ENCODE data around the gene CDC42BPG. TPM values are rescaled to one million over a fixed set of nuclear protein-coding genes. Genes with fewer than 3 reads are reported as not detected.

CDC42BPG gene
- total RNA-seq, 1 experiment from 2014 or later: 14.5 TPM

DNA sequence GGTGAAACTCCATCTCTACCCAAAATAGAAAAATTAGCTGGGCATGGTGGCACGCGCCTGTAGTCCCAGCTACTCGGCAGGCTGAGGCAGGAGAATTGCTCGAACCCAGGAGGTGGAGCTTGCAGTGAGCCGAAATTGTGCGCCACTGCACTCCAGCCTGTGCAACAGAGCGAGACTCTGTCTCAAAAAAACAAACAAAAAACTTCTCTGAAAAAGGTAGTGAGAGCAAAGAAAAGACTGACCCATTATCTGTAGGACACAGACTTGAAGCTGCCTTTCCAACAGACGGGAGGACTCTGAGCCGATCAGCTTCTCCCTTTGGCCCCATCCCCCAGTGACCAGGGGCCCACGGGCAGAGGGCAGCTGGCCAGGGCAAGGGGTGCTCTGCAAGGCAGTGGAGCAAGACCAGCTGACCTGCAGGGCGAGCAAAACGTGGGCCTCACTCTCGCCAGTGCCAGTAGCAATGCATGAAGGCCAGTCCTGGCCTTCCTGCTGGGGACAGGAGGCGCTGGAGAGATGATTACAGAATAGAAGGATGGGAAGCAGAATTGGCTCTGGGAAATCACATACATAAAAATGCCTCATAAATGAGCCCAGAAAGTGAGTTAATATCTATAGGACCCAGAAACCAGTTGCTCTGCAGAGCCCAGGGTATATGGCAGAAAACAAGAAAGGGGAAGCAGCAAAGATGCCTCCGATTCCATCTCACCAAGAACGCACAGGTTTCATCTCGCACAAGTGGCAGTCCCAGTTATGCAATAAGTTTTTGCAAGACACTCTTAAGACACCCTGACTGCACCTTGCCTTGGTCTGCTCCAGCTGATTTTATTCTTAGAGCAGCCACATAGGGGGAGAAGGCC lies 31.1 kb upstream of the CDC42BPG start:
- peaks cover 85% of the 10 kb centered on the region for H3K79me2 ChIP-seq (ENCODE audit: low read length)
- no TSS peak for BruUV-seq (replicated peaks)
- H3K36me3 ChIP-seq (ENCODE audit: low read depth, low read length): peaks cover 35% of the 10 kb centered on the region
- peaks cover 52% of the 10 kb centered on the region for H3K4me1 ChIP-seq (ENCODE audit: insufficient read depth, low read length)
- peak; percentile 52 for TF ChIP-seq CTCF (conservative IDR thresholded peaks at IDR 0.05; ENCODE audit: low read depth, low read length)
- TF ChIP-seq EZH2 (IDR thresholded peaks at IDR 0.05; ENCODE audit: low read length, unreplicated experiment): no peak
- ATAC-seq (no peak), DNase-seq (no peak)
- peaks cover under 1% of the 10 kb centered on the region for H3F3A ChIP-seq (ENCODE audit: low read length, unreplicated experiment)
- no peaks in the 10 kb centered on the region for H3K27me3 ChIP-seq (ENCODE audit: low read length)
- H3K27ac ChIP-seq (ENCODE audit: low read length): no peak overlapping the region
- H3K4me2 ChIP-seq (ENCODE audit: low read length): peak overlapping the region; percentile 87
- peak overlapping the region; percentile 78 for H3K4me3 ChIP-seq (ENCODE audit: low read length)
- H3K9me2 ChIP-seq (replicated peaks; ENCODE audit: low read length): no peaks in the 10 kb centered on the region
- no peak overlapping the region for H2AFZ ChIP-seq (ENCODE audit: low read length)
- peaks cover 53% of the 10 kb centered on the region for H4K20me1 ChIP-seq (ENCODE audit: low read length)
- POLR2A ChIA-PET (ENCODE audit: unreplicated experiment): no interaction called here
- CTCF ChIA-PET: interaction anchor here (0.9 to 1.0 kb wide), 2 partner anchors 27 to 31 kb away, joined by 3 to 6 read pairs; partner anchors contain the start of gene CDC42BPG
- no peaks in the 10 kb centered on the region for H3K9me3 ChIP-seq (ENCODE audit: low read length)
- peak overlapping the region; percentile 89; the same call in 1 of the 2 replicates for H3K9ac ChIP-seq (ENCODE audit: low read length)
- intact Hi-C loops (cut with micrococcal nuclease): no loop called here

- Histone ChIP-seq H3K79me2 (ENCODE audit: low read length) (peaks cover 93% of the 10 kb centered on the region), H4K20me1 (ENCODE audit: low read length) (peaks cover 62% of the 10 kb centered on the region), H3K9me3 (ENCODE audit: low read length) (no peaks in the 10 kb centered on the region), H3K4me1 (ENCODE audit: insufficient read depth, low read length) (peaks cover 60% of the 10 kb centered on the region), H3K9ac (ENCODE audit: low read length) (no peak overlapping the region), H3K36me3 (ENCODE audit: low read depth, low read length) (peaks cover 40% of the 10 kb centered on the region), H3K27ac (ENCODE audit: low read length) (no peak overlapping the region), H3K4me3 (ENCODE audit: low read length) (peak overlapping the region; percentile 78; the same call in 1 of the 2 replicates), H3K4me2 (ENCODE audit: low read length) (peak overlapping the region; percentile 87), H3K27me3 (ENCODE audit: low read length) (no peaks in the 10 kb centered on the region), H3F3A (ENCODE audit: low read length, unreplicated experiment) (peaks cover 10% of the 10 kb centered on the region), H3K9me2 (replicated peaks; ENCODE audit: low read length) (no peaks in the 10 kb centered on the region), H2AFZ (ENCODE audit: low read length) (no peak overlapping the region)
- TF ChIP-seq EZH2phosphoT487 (IDR thresholded peaks at IDR 0.05; ENCODE audit: borderline replicate concordance, low read length): no peak
- no peak for ATAC-seq
- no peak for DNase-seq
- ChIA-PET CTCF (no interaction called here), POLR2A (ENCODE audit: unreplicated experiment) (interaction anchor here (0.6 kb wide), 1 partner anchor 140 kb away, joined by 14 read pairs; no protein-coding TSS in a partner anchor)
- intact Hi-C loops (cut with micrococcal nuclease): no loop called here
- BruUV-seq (replicated peaks): no TSS peak
Observed at GRCh38 chr11:64874308-64875240, 30.1 kb upstream of the CDC42BPG start.

- H4K20me1 ChIP-seq (ENCODE audit: low read length): peaks cover 60% of the 10 kb centered on the region
- H3K36me3 ChIP-seq (ENCODE audit: low read depth, low read length): peaks cover 45% of the 10 kb centered on the region
- H3K79me2 ChIP-seq (ENCODE audit: low read length): peaks cover 91% of the 10 kb centered on the region
Observed at GRCh38 chr11:64872790-64873488, 28.5 kb upstream of the CDC42BPG start.

More at GRCh38 chr11:64872790-64873488, 28.5 kb upstream of the CDC42BPG start:
- ChIA-PET CTCF (no interaction called here), POLR2A (ENCODE audit: unreplicated experiment) (interaction anchor here (0.7 kb wide), 1 partner anchor 18 kb away, joined by 3 read pairs; no protein-coding TSS in a partner anchor)
- no TSS peak for BruUV-seq (replicated peaks)
- peak overlapping the region; percentile 18 for H3K4me2 ChIP-seq (ENCODE audit: low read length)
- H3K27ac ChIP-seq (ENCODE audit: low read length): no peak overlapping the region
- no peak overlapping the region for H3K4me3 ChIP-seq (ENCODE audit: low read length)
- no peak for DNase-seq
- no peaks in the 10 kb centered on the region for H3K9me3 ChIP-seq (ENCODE audit: low read length)
- no peak overlapping the region for H2AFZ ChIP-seq (ENCODE audit: low read length)
- peaks cover 20% of the 10 kb centered on the region for H3F3A ChIP-seq (ENCODE audit: low read length, unreplicated experiment)
- no peaks in the 10 kb centered on the region for H3K27me3 ChIP-seq (ENCODE audit: low read length)
- no peak for ATAC-seq
- intact Hi-C loops (cut with micrococcal nuclease): no loop called here
- H3K9ac ChIP-seq (ENCODE audit: low read length): no peak overlapping the region
- H3K9me2 ChIP-seq (replicated peaks; ENCODE audit: low read length): no peaks in the 10 kb centered on the region
- H3K4me1 ChIP-seq (ENCODE audit: insufficient read depth, low read length): peaks cover 70% of the 10 kb centered on the region
- TF ChIP-seq EZH2 (IDR thresholded peaks at IDR 0.05; ENCODE audit: low read length, unreplicated experiment) (no peak), CTCF (conservative IDR thresholded peaks at IDR 0.05; ENCODE audit: low read depth, low read length) (no peak)

Measured in PC-3 (cell line).